Endothelial cell of umbilical vein (primary cell): ENCODE measurements around the gene MFAP2. TPM values are rescaled to one million over a fixed set of nuclear protein-coding genes. Genes with fewer than 3 reads are reported as not detected.

Source experiments
- BruUV-seq: library from RNA; stranded (reverse); fragments of 400-500 nt; replicated peaks from 2 replicates; lab custom pipeline; 2021; lab: Mats Ljungman, UMichigan
- CTCF ChIA-PET: fragments of 300-600, 350-600 bp; sonication (Branson Sonifier 250); formaldehyde crosslinking; loops from one replicate; lab custom pipeline; 2021; ENCODE audit warnings: antibody characterized with exemption, inconsistent platforms; lab: Charles Lee
- POLR2A ChIA-PET: fragments of 300-600, 350-600 bp; sonication (Branson Sonifier 250); formaldehyde crosslinking; loops from one replicate; lab custom pipeline; 2021; ENCODE audit warnings: antibody characterized with exemption, inconsistent platforms; lab: Charles Lee
- DNase-seq: peaks from one replicate; pipeline ENCODE4 v3.0.0-alpha.2; 2011; ENCODE audit warnings: low read depth, low spot score
- FAIRE-seq: peaks from 2 replicates; lab custom pipeline; 2011; peaks lifted over from hg19 to GRCh38; lab: Jason Lieb, UNC
- H2AFZ ChIP-seq: 2 replicates; pipeline ENCODE4 v1.6.0; 2012; ENCODE audit warnings: low read depth, low read length, control low read depth, inconsistent platforms
- H3K27ac ChIP-seq: 2 replicates; pipeline ENCODE4 v1.5.1; 2011; ENCODE audit warnings: low read depth, mild to moderate bottlenecking, control low read depth, low read length, moderate library complexity; ENCODE audit not compliant: insufficient read depth
- H3K27me3 ChIP-seq, 2 experiments: 2 replicates each; pipeline versions ENCODE4 v1.6.0 to v1.6.1; 2011; ENCODE audit warnings: low read length in 2 of 2, mixed read lengths in 1 of 2; ENCODE audit not compliant: control insufficient read depth in 2 of 2, insufficient read depth in 2 of 2
- H3K36me3 ChIP-seq, 2 experiments: 2 replicates in 1 of 2; 3 replicates in 1 of 2; pipeline ENCODE4 v1.5.1; 2011; ENCODE audit warnings: low read length in 2 of 2, mild to moderate bottlenecking in 1 of 2, moderate library complexity in 1 of 2; ENCODE audit not compliant: control insufficient read depth in 2 of 2, insufficient read depth in 2 of 2; ENCODE audit errors: extremely low read depth in 1 of 2
- H3K4me1 ChIP-seq: 3 replicates; pipeline ENCODE4 v1.5.1; 2011; ENCODE audit warnings: mild to moderate bottlenecking, low read length; ENCODE audit not compliant: control insufficient read depth, insufficient read depth; ENCODE audit errors: extremely low read depth
- H3K4me2 ChIP-seq: 2 replicates; pipeline ENCODE4 v1.6.1; 2011; ENCODE audit warnings: low read length, control low read depth, mixed read lengths; ENCODE audit not compliant: insufficient read depth
- H3K4me3 ChIP-seq, 3 experiments: fragments of 200-600 bp in 1 of 3; sonication (generic), shearing (Covaris generic) in 1 of 3; replicated peaks in 1 of 3; 2 replicates each; pipeline ENCODE4 v1.5.1; 2011 to 2016; ENCODE audit warnings: control low read depth in 3 of 3, low read length in 3 of 3, mild to moderate bottlenecking in 2 of 3, inconsistent platforms in 1 of 3, low read depth in 1 of 3, moderate library complexity in 1 of 3; ENCODE audit not compliant: insufficient read depth in 1 of 3
- H3K79me2 ChIP-seq: 2 replicates; pipeline ENCODE4 v1.6.0; 2012; ENCODE audit warnings: low read length, inconsistent platforms; ENCODE audit not compliant: control insufficient read depth, insufficient read depth
- H3K9ac ChIP-seq: replicated peaks from 2 replicates; pipeline ENCODE3; 2011; ENCODE audit warnings: low read length, control low read depth; ENCODE audit not compliant: insufficient read depth; ENCODE audit errors: extremely low read depth
- H3K9me1 ChIP-seq: replicated peaks from 3 replicates; pipeline ENCODE4 v1.6.0; 2011; ENCODE audit warnings: mild to moderate bottlenecking, low read length; ENCODE audit not compliant: control insufficient read depth, insufficient read depth; ENCODE audit errors: extremely low read depth
- H3K9me3 ChIP-seq: replicated peaks from 2 replicates; pipeline ENCODE4 v1.5.1; 2012; ENCODE audit warnings: low read length, inconsistent platforms; ENCODE audit not compliant: control insufficient read depth, insufficient read depth
- H4K20me1 ChIP-seq: replicated peaks from 2 replicates; pipeline ENCODE3; 2011; ENCODE audit warnings: mild to moderate bottlenecking, low read length; ENCODE audit not compliant: control insufficient read depth, insufficient read depth; ENCODE audit errors: extremely low read depth
- EZH2 ChIP-seq: IDR thresholded peaks from 2 replicates; pipeline ENCODE4 v1.6.1; 2012; ENCODE audit warnings: borderline replicate concordance, low read depth, mild to moderate bottlenecking, moderate library complexity, low read length, inconsistent platforms; ENCODE audit not compliant: severe bottlenecking
- FOS ChIP-seq: IDR thresholded peaks from 2 replicates; pipeline ENCODE4 v1.6.1; 2011; ENCODE audit warnings: mild to moderate bottlenecking, low read length, moderate library complexity, borderline replicate concordance; ENCODE audit not compliant: insufficient read depth
- GATA2 ChIP-seq: IDR thresholded peaks from 2 replicates; pipeline ENCODE4 v1.7.0; 2011; ENCODE audit warnings: low read depth, mild to moderate bottlenecking, moderate library complexity, mixed read lengths, low read length; ENCODE audit not compliant: insufficient read length, insufficient read depth
- JUN ChIP-seq: IDR thresholded peaks from 2 replicates; pipeline ENCODE4 v1.6.1; 2011; ENCODE audit warnings: borderline replicate concordance, low read depth; ENCODE audit not compliant: insufficient read length, insufficient read depth
- MYC ChIP-seq: IDR thresholded peaks from one replicate; pipeline ENCODE4 v1.6.1; 2011; ENCODE audit warnings: mild to moderate bottlenecking, low read depth, low read length
- POLR2A ChIP-seq: IDR thresholded peaks from 2 replicates; pipeline ENCODE4 v1.6.1; 2012; ENCODE audit warnings: low read depth, mild to moderate bottlenecking, control low read depth, low read length
- POLR2AphosphoS5 ChIP-seq: IDR thresholded peaks from 2 replicates; pipeline ENCODE4 v1.6.1; 2012; ENCODE audit warnings: low read depth, mild to moderate bottlenecking, control low read depth, low read length, moderate library complexity; ENCODE audit not compliant: insufficient read depth
- dilution Hi-C: fragments of 300-500 bp; cut with MboI; formaldehyde crosslinking; loops from one replicate; pipeline ENCODE4 v1.15.0; 2019; ENCODE audit warnings: low sequenced_read_pairs; ENCODE audit not compliant: extremely low pct_ligation_motif_present
- intact Hi-C: fragments of 100-400 bp; cut with micrococcal nuclease; formaldehyde crosslinking; loops from one replicate; pipeline ENCODE4 v1.10.0; 2022
- polyA plus RNA-seq, 4 experiments: library from polyadenylated mRNA; depleted of rRNA in 3 of 4; stranded (reverse) in 3 of 4; unstranded in 1 of 4; fragments of >200 nt; gene quantifications; 2 replicates each; pipeline versions ENCODE4 v1.2.1 to v1.2.3, GENCODE V29; 2011 to 2012; ENCODE audit warnings: missing spikeins in 1 of 4
- total RNA-seq: library from RNA; stranded (reverse); gene quantifications from 2 replicates; pipeline ENCODE4 v1.2.3, GENCODE V29; 2021
- TF ChIP-seq, protein P1 (sequence below): IDR thresholded peaks from 2 replicates; pipeline ENCODE4 v1.6.1; 2011; ENCODE audit not compliant: insufficient read depth, insufficient read length
- TF ChIP-seq, protein P2 (sequence below), 2 donors: IDR thresholded peaks; 1 replicate in 1 of 2; 2 replicates in 1 of 2; pipeline ENCODE4 v1.5.1; 2011; ENCODE audit warnings: low read length in 2 of 2, mild to moderate bottlenecking in 2 of 2, moderate library complexity in 2 of 2, control low read depth in 1 of 2, inconsistent platforms in 1 of 2, low read depth in 1 of 2; ENCODE audit not compliant: insufficient read depth in 1 of 2; ENCODE audit errors: extremely low read depth in 1 of 2

Gene MFAP2
- total and polyA plus RNA-seq, 2 donors (not counting 3 experiments of a cell fraction or from before 2014, with no cell fraction given) = 37.9 to 138 TPM

- intact Hi-C loops (no loop called here), dilution Hi-C loops (no loop called here)
- no peak overlapping the region for H2AFZ ChIP-seq
- no TSS peak for BruUV-seq
- H3K9ac ChIP-seq = no peak overlapping the region
- CTCF ChIA-PET = interaction anchor here (1.5 to 1.6 kb wide), 2 partner anchors 17 to 68 kb away, joined by 3 to 4 read pairs; no protein-coding TSS in a partner anchor
- H4K20me1 ChIP-seq = no peaks in the 10 kb centered on the region
- no peak for TF ChIP-seq EZH2
- TF ChIP-seq, protein P1, sequence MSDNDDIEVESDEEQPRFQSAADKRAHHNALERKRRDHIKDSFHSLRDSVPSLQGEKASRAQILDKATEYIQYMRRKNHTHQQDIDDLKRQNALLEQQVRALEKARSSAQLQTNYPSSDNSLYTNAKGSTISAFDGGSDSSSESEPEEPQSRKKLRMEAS = no peak
- TF ChIP-seq POLR2A = no peak
- TF ChIP-seq, protein P2, sequence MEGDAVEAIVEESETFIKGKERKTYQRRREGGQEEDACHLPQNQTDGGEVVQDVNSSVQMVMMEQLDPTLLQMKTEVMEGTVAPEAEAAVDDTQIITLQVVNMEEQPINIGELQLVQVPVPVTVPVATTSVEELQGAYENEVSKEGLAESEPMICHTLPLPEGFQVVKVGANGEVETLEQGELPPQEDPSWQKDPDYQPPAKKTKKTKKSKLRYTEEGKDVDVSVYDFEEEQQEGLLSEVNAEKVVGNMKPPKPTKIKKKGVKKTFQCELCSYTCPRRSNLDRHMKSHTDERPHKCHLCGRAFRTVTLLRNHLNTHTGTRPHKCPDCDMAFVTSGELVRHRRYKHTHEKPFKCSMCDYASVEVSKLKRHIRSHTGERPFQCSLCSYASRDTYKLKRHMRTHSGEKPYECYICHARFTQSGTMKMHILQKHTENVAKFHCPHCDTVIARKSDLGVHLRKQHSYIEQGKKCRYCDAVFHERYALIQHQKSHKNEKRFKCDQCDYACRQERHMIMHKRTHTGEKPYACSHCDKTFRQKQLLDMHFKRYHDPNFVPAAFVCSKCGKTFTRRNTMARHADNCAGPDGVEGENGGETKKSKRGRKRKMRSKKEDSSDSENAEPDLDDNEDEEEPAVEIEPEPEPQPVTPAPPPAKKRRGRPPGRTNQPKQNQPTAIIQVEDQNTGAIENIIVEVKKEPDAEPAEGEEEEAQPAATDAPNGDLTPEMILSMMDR (IDR thresholded peaks at IDR 0.05; ENCODE audit: extremely low read depth in 1 of 2, insufficient read depth in 1 of 2, low read depth in 1 of 2, low read length in 2 of 2) = no peak
- no peak for TF ChIP-seq POLR2AphosphoS5
- no peak for TF ChIP-seq FOS
- no peak for TF ChIP-seq JUN
- no peak for TF ChIP-seq GATA2
- no peak for TF ChIP-seq MYC
- no peaks in the 10 kb centered on the region for H3K79me2 ChIP-seq
- POLR2A ChIA-PET = interaction anchor here (0.7 kb wide), 1 partner anchor 59 kb away, joined by 4 read pairs; no protein-coding TSS in a partner anchor
- no peaks in the 10 kb centered on the region for H3K4me1 ChIP-seq
- H3K27me3 ChIP-seq = no peaks in the 10 kb centered on the region
- no peak overlapping the region for H3K27ac ChIP-seq
- FAIRE-seq (no peak), DNase-seq (no peak)
- H3K36me3 ChIP-seq = peaks cover 17 to 25% of the 10 kb centered on the region in 2 experiments
- H3K9me3 ChIP-seq = no peaks in the 10 kb centered on the region
- no peak overlapping the region for H3K4me2 ChIP-seq
- no peak overlapping the region for H3K4me3 ChIP-seq
- no peaks in the 10 kb centered on the region for H3K9me1 ChIP-seq
Observed at GRCh38 chr1:17028662-17029188, 48.3 kb upstream of the MFAP2 start.
